Measurements from ENCODE around the gene ODAPH. TPM values are rescaled to one million over a fixed set of nuclear protein-coding genes. Genes with fewer than 3 reads are reported as not detected.

ODAPH gene
- total and polyA plus RNA-seq, 2 of the 4 experiments (the other 2 are of a cell fraction): not detected

- no peak overlapping the region for H4K8ac ChIP-seq (ENCODE audit: low read depth in 2 of 2, low read length in 2 of 2)
- no peaks in the 10 kb centered on the region for H4K20me1 ChIP-seq (ENCODE audit: insufficient read depth, low read length)
- H3K23ac ChIP-seq (ENCODE audit: low read depth, low read length): no peak overlapping the region
- DNase-seq (no peak), ATAC-seq (ENCODE audit: low read depth) (no peak)
- BruUV-seq (replicated peaks): no TSS peak
- intact Hi-C loops (cut with micrococcal nuclease): no loop called here
- H3K18ac ChIP-seq (ENCODE audit: low read depth, low read length): no peak overlapping the region
- H4K91ac ChIP-seq (ENCODE audit: insufficient read depth, low read depth, low read length): no peak overlapping the region
- no peaks in the 10 kb centered on the region for H3K4me1 ChIP-seq (ENCODE audit: control insufficient read depth, insufficient read depth, low read length)
- no peaks in the 10 kb centered on the region for H3K9me1 ChIP-seq (ENCODE audit: insufficient read depth, low read length)
- dilution Hi-C loops (cut with HindIII; ENCODE audit: low sequenced_read_pairs, unreplicated experiment): no loop called here
- no peak overlapping the region for H3K9ac ChIP-seq (ENCODE audit: low read depth, low read length)
- H3K14ac ChIP-seq (replicated peaks; ENCODE audit: low read depth, low read length): no peak overlapping the region
- H2BK5ac ChIP-seq (ENCODE audit: low read depth, low read length, poor library complexity, severe bottlenecking): no peak overlapping the region
- no peak overlapping the region for H3K56ac ChIP-seq (ENCODE audit: extremely low read depth, insufficient read depth, low read length)
- no peaks in the 10 kb centered on the region for H3K36me3 ChIP-seq (ENCODE audit: control insufficient read depth, insufficient read depth, low read length)
- no peak overlapping the region for H2BK15ac ChIP-seq (ENCODE audit: low read depth, low read length)
- no peak overlapping the region for H2BK120ac ChIP-seq (ENCODE audit: low read depth, low read length)
- no peaks in the 10 kb centered on the region for H3K79me1 ChIP-seq (ENCODE audit: low read depth in 1 of 2, low read length in 2 of 2)
- in situ Hi-C loops (cut with MboI; ENCODE audit: low sequenced_read_pairs): no loop called here
- H4K5ac ChIP-seq (ENCODE audit: low read depth, low read length): no peak overlapping the region
- H3K27ac ChIP-seq (ENCODE audit: insufficient read depth, low read length): no peak overlapping the region
- no peak overlapping the region for H2BK20ac ChIP-seq (ENCODE audit: low read depth, low read length)
- ChIA-PET CTCF (no interaction called here), POLR2A (ENCODE audit: unreplicated experiment) (no interaction called here)
- TF ChIP-seq FOS (IDR thresholded peaks at IDR 0.05; ENCODE audit: low read depth, low read length) (no peak), MXI1 (IDR thresholded peaks at IDR 0.05; ENCODE audit: borderline replicate concordance, low read depth, low read length) (no peak), CEBPB (IDR thresholded peaks at IDR 0.05; ENCODE audit: low read depth, low read length) (no peak), MAZ (IDR thresholded peaks at IDR 0.05; ENCODE audit: borderline replicate concordance, low read depth, low read length) (no peak), RAD21 (IDR thresholded peaks at IDR 0.05; ENCODE audit: low read length) (no peak), MAFK (IDR thresholded peaks at IDR 0.05; ENCODE audit: low read depth, low read length) (no peak), ELK1 (IDR thresholded peaks at IDR 0.05; ENCODE audit: borderline replicate concordance, low read depth, low read length) (no peak), CHD1 (IDR thresholded peaks at IDR 0.05; ENCODE audit: low read depth, low read length) (no peak), CTCF (conservative IDR thresholded peaks at IDR 0.05; ENCODE audit: low read depth, low read length) (no peak), RFX5 (IDR thresholded peaks at IDR 0.05; ENCODE audit: low read depth, low read length) (no peak)
- no peak overlapping the region for H2AK5ac ChIP-seq (ENCODE audit: low read depth, low read length)
- H2AFZ ChIP-seq (replicated peaks; ENCODE audit: low read length, poor library complexity): no peak overlapping the region
- no peaks in the 10 kb centered on the region for H3K9me3 ChIP-seq (ENCODE audit: control insufficient read depth, insufficient read depth, low read length)
- peaks cover 4% of the 10 kb centered on the region for H3K27me3 ChIP-seq (ENCODE audit: control insufficient read depth, insufficient read depth, low read length)
- no peak overlapping the region for H3K4ac ChIP-seq (ENCODE audit: low read depth, low read length)
- H3K4me2 ChIP-seq (ENCODE audit: low read depth, low read length): no peak overlapping the region
- H3K4me3 ChIP-seq (ENCODE audit: insufficient read depth, low read depth, low read length): no peak overlapping the region
- no peak overlapping the region for H2AK9ac ChIP-seq (replicated peaks; ENCODE audit: low read depth, low read length, poor library complexity)
Measured at GRCh38 chr4:75565481-75565880, 9.6 kb downstream of the ODAPH start.
